ENCODE measurements around the gene LRRC27.
"Not testable (repeated sequence)": the region's sequence is repeated elsewhere in the genome, so short reads cannot be mapped to it uniquely, and the experiment has no call there.

LRRC27 gene

DNA sequence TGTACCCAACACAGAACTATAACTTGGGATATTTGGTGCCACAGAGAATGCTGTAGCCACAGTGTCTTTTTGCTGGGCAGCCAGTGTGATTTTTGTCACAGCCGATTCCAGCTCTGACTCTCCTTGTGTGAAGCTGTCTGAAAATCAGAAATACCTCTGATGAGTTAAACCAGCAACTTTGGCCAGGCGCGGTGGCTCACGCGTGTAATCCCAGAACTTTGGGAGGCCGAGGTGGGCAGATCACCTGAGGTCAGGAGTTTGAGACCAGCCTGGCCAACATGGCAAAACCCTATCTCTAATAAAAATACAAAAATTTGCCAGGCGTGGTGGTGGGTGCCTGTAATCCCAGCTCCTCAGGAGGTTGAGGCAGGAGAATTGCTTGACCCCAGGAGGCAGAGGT is 5.9 kb downstream of the LRRC27 start:
- not testable (repeated sequence) for DNase-seq (ENCODE audit: low spot score)

DNA sequence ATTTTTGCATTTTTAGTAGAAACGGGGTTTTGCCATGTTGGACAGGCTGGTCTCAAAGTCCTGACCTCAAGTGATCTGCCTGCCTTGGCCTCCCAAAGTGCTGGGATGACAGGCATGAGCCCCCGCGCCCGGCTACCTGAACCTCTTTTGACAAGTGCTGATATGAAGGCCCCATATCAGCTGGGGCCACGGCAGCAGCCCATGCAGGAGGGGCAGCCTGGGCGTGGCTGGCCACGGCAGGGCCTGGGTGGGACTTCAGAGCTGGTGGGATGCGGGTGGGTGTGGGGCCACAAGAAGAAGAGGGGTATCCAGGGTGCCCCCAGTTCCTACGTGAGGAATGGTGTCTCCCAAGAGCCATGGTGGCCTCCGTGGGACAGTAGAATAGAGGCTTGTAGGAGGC is 6.9 kb downstream of the LRRC27 start:
- no peak for DNase-seq (ENCODE audit: low spot score)

GRCh38 chr10:132339276-132339675 is 7.3 kb downstream of the LRRC27 start:
- no peak for DNase-seq (ENCODE audit: low spot score)

- DNase-seq (ENCODE audit: low spot score) = no peak
Measured at GRCh38 chr10:132341017-132341416, 9.0 kb downstream of the LRRC27 start.

DNA sequence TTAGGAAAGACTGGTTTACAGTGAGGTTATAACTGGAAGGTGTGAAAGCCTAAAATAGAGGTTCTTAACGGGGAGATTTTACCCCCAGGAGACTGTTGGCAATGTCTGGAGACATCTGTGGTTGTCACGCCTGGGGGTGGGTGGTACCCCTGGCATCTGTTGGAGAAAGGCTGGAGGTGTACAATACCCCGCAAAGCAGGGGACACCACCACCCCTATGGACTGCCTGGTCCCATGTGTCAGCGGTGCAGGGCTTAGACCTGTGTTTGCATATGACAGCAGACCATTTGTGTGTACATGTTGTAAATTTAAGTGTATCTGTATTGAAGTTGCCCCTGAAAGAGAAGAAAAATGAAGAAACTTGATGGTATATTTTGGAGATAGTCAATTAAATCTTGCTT is 9.8 kb downstream of the LRRC27 start:
- no peak for DNase-seq (ENCODE audit: low spot score)

- no peak for DNase-seq (ENCODE audit: low spot score)
Measured at GRCh38 chr10:132342553-132342952, 10.6 kb downstream of the LRRC27 start.

GRCh38 chr10:132344386-132344785 is 12.4 kb downstream of the LRRC27 start:
- DNase-seq (ENCODE audit: low spot score) = no peak

DNA sequence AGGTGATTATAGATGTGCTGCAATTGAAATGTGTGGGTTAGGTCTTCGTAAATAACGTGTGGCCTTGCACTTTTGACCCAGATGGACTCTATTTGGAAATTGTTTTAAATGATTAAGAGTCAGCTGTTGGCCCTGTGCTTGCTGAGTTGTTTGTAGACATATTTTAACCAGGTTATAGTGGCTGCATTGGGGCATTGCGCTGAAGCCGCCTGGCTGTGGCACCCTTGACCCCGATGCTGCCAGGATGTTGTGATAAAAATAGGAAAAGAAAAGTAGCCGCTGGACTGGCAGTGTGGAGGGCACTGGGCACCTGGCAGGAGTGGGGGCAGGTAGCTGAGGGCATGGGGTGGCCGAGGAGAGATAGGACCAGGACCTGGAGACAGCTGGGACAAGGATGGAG is 13.4 kb downstream of the LRRC27 start:
- no peak for DNase-seq (ENCODE audit: low spot score)

DNA sequence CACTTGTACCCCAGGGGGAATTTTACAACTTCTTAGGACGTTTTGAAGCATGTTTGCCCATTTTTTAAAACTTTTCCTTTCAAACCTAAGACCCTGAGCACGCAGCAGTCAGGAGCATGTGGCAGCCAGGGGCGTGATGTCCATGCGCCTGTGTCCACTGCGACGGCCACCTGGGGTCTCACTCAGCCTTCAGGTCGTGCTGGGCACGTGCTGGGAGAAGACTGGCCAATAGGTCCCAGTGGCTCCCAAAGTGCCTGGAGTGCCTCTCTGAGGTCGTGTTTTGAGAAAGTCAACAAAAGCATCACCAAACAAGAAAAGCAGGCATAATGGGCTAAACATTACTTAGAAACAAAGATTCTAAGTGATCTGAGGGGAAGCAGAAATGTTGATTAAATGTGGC is 14.8 kb downstream of the LRRC27 start:
- DNase-seq (ENCODE audit: low spot score) = no peak

DNA sequence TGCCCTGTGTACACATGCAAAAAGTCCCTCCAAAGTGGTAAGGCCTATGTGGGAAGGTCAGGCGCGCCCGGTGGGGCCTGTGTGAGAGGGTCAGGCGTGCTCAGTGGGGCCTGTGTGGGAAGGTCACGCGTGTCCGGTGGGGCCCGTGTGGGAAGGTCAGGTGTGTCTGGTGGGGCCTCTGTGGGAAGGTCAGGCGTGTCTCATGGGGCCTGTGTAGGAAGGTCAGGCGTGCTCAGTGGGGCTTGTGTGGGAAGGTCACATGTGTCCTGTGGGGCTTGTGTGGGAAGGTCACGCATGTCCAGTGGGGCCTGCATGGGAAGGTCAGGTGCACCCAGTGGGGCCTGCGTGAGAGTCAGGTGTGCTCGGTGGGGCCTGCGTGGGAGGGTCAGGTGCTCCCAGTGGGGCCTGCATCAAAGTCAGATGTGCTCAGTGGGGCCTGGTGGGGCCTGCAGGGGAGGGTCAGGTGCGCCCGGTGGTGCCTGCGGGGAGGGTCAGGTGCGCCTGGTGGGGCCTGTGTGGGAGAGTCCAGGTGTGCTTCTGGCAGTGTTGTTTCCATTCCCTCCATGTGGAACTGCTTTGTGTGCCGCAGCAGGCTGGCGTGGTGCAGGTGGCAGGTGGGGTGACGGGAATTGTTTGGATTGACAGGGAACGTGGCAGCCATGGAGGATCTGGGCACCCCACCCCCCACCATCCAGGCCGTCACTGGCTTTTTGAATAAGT is 15.4 kb downstream of the LRRC27 start:
- DNase-seq (ENCODE audit: low spot score) = no peak

DNA sequence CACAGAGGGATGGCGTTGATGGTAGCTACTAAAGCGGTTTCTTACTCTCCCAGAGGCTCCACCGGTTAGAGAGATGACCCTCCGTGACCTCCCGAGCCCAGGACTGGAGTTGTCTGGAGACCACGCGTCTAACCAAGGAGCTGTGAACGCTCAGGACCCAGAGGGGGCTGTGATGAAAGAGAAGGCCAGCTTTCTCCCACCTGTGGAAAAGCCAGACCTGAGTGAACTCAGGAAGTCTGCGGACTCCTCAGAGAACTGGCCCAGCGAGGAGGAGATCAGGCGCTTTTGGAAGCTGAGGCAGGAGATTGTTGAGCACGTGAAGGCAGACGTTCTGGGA is 15.9 kb downstream of the LRRC27 start:
- DNase-seq (ENCODE audit: low spot score) = no peak

GRCh38 chr10:132349766-132350165 is 17.8 kb downstream of the LRRC27 start:
- DNase-seq (ENCODE audit: low spot score) = no peak

- DNase-seq (ENCODE audit: low spot score) = no peak
Measured at GRCh38 chr10:132350391-132350790, 18.4 kb downstream of the LRRC27 start.

GRCh38 chr10:132350946-132351345 is 19.0 kb downstream of the LRRC27 start:
- DNase-seq (ENCODE audit: low spot score) = no peak

DNA sequence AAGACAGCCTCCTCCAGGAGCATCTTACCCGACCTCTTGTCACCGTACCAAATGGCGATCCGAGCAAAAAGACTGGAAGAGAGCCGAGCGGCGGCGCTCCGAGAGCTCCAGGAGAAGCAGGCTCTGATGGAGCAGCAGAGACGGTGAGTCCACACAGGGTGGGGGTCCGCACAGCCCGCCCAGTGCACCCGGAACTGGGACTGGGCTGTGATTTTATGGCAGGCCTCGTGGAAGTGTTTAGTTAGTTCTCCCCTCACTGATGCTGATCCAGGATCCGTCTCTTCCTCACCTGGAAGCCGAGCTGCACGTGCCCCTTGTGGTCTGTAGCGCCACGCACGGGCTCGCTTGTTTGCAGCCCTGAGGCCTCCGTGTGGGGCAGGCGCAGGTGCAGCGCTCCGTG is 19.6 kb downstream of the LRRC27 start:
- no peak for DNase-seq (ENCODE audit: low spot score)

GRCh38 chr10:132352462-132353308 is 20.7 kb downstream of the LRRC27 start:
- not testable (repeated sequence) for DNase-seq (ENCODE audit: low spot score)

DNA sequence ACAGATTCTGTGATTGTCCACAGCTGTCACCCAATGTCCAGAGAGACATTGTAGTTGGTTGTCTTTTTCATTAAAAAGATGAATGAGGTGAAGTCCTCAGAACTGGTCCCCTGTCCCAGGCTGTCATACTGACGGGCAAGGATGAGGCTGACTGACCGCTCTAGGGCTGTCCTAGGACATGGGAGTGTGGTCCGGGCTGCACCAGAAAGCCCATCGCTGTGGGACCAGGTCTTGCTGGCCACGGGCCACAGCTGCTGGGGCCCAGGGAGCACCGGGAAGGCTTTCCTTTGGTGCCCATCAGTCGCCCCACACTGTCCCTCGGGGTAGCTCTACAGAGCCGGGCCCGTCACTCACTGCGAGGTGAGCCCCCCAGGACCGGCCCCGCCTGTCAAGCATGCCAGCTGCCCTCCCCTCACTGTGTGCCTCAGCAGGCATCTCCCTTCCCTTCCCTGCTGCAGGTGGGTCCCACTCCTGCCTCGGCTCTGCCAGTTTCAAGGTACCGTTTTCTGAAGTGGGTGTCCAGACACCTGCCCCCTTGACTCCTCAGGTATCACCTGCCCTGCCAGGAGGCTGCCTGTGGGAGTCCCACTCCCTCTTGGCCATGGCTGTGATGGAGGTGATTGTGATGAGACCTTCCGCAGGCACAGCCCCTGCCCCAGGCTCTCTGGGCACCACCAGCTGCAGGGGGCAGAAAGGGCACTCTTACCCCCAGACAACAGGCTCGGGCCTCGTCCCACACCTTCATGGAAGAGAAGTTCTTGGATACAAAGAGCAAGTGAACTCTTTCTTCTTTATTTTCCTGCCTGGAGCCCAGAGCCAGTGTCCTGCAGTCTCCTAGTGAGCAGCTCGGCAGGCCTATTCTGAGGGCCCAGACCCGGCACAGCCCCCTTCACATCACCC is 21.7 kb downstream of the LRRC27 start:
- DNase-seq (ENCODE audit: low spot score) = no peak

GRCh38 chr10:132354356-132355094 is 22.5 kb downstream of the LRRC27 start:
- DNase-seq (ENCODE audit: low spot score) = no peak

DNA sequence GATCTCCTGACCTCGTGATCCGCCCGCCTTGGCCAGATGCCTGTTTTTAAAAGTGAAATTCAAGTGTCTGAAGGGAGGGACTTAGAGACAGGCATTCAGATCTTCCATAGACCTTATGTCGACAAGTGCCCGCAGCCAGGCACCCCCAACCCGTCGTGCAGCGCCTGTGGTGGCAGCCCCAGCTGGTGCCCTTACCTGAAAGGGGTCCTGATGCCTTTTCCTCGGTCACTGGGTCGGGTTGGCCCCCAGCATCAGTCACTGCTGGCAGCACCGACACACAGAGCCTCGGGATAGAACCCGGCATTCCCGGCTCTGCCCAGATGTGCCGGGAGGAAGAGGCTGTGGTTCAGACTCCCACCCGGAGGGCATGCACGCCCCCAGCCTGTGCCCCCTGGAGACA is 23.3 kb downstream of the LRRC27 start:
- DNase-seq (ENCODE audit: low spot score) = no peak

DNA sequence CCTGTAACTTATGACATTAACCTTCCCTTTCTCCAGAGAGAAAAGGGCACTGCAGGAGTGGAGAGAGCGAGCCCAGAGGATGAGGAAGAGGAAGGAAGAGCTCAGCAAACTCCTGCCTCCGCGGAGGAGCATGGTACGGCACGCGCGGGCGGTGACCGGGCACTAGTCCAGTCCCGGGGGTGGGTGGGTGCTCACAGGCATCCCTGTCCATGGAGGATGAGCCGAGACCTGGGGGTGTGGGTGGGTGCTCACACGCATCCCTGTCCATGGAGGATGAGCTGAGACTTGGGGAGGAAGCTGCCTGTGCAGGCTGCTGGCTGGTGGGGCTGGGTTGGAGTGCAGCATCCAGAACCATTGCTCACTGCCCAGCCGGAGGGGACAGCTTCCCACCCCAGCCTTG is 23.8 kb downstream of the LRRC27 start:
- DNase-seq (ENCODE audit: low spot score) = no peak

- DNase-seq (ENCODE audit: low spot score) = no peak
Measured at GRCh38 chr10:132356621-132357195, 24.7 kb downstream of the LRRC27 start.
